ENCODE data around the gene WNT11.

Gene WNT11

GRCh38 chr11:76206327-76207081, at the start of gene WNT11:
Gene WNT11, minus strand, starts transcription at chr11:76206502. Its CDS starts 95 bp downstream, at chr11:76206407.
- DNase-seq: no peak

GRCh38 chr11:76253416-76253815, 47.1 kb upstream of the WNT11 start:
- DNase-seq: no peak

GRCh38 chr11:76252631-76253070, 46.3 kb upstream of the WNT11 start:
- no peak for DNase-seq

- DNase-seq: no peak
Measured at GRCh38 chr11:76251576-76251975, 45.3 kb upstream of the WNT11 start.

GRCh38 chr11:76251226-76251575, 44.9 kb upstream of the WNT11 start:
- DNase-seq: no peak

- no peak for DNase-seq
Measured at GRCh38 chr11:76250520-76251225, 44.4 kb upstream of the WNT11 start.

- no peak for DNase-seq
Measured at GRCh38 chr11:76249195-76249741, 43.0 kb upstream of the WNT11 start.

- no peak for DNase-seq
Measured at GRCh38 chr11:76248210-76248609, 41.9 kb upstream of the WNT11 start.

GRCh38 chr11:76247091-76247490, 40.8 kb upstream of the WNT11 start:
- no peak for DNase-seq

GRCh38 chr11:76246271-76246933, 40.1 kb upstream of the WNT11 start:
- no peak for DNase-seq

GRCh38 chr11:76245720-76246119, 39.4 kb upstream of the WNT11 start:
- DNase-seq: no peak

- DNase-seq: no peak
Measured at GRCh38 chr11:76244316-76244851, 38.1 kb upstream of the WNT11 start.

GRCh38 chr11:76243957-76244285, 37.6 kb upstream of the WNT11 start:
- DNase-seq: no peak

- no peak for DNase-seq
Measured at GRCh38 chr11:76243193-76243956, 37.1 kb upstream of the WNT11 start.

GRCh38 chr11:76242004-76242779, 35.9 kb upstream of the WNT11 start:
- no peak for DNase-seq

- no peak for DNase-seq
Measured at GRCh38 chr11:76241243-76242000, 35.1 kb upstream of the WNT11 start.

GRCh38 chr11:76240666-76241065, 34.4 kb upstream of the WNT11 start:
- DNase-seq: no peak

- no peak for DNase-seq
Measured at GRCh38 chr11:76240161-76240540, 33.8 kb upstream of the WNT11 start.

GRCh38 chr11:76239483-76240160, 33.3 kb upstream of the WNT11 start:
- no peak for DNase-seq

- DNase-seq: no peak
Measured at GRCh38 chr11:76238551-76238950, 32.2 kb upstream of the WNT11 start.

- DNase-seq: no peak
Measured at GRCh38 chr11:76237914-76238313, 31.6 kb upstream of the WNT11 start.

All from SIG-M5 (cell line).